Renal pelvis (tissue), 4 donors: Measurements from ENCODE around the gene SAA2. TPM values are rescaled to one million over a fixed set of nuclear protein-coding genes. Genes with fewer than 3 reads are reported as not detected.
A peak's percentile ranks its signal among the peaks of the same experiment; 100 is the strongest.
"Not testable (repeated sequence)": the region's sequence is repeated elsewhere in the genome, so short reads cannot be mapped to it uniquely, and the experiment has no call there.

Experiments
- DNase-seq: peaks from one replicate; pipeline ENCODE4 v3.0.0-alpha.2; 2013
- polyA plus RNA-seq, 3 donors: library from polyadenylated mRNA; unstranded; fragments of 120-200 nt; gene quantifications; one replicate each; pipeline ENCODE4 v1.2.1, GENCODE V29; 2013; ENCODE audit not compliant: insufficient read length in 3 of 3

Gene SAA2
- polyA plus RNA-seq, 3 donors, result 0.31 TPM; not detected in 2

GRCh38 chr11:18253233-18253632, 4.8 kb upstream of the SAA2 start:
- no peak for DNase-seq

DNA sequence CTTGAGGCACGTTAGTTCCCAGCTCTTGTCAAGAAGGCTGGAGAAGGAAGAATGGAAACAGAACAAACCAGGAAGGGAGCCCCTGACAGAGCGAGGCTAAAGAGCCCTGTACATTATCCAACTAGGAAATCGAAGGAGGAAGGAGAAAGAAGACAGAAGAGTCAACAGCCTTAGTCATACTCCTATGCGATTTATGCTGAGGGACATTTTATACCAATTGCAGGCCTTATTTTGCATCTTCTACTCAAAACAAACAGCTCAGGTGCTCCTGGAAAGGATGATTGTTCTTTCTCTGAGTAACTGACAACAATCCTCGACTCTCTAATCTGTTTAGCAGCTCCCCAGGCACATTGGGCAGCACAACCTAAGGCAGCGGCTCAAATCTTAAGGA, 1.3 kb downstream of the SAA2 start:
- DNase-seq, result not testable (repeated sequence)

DNA sequence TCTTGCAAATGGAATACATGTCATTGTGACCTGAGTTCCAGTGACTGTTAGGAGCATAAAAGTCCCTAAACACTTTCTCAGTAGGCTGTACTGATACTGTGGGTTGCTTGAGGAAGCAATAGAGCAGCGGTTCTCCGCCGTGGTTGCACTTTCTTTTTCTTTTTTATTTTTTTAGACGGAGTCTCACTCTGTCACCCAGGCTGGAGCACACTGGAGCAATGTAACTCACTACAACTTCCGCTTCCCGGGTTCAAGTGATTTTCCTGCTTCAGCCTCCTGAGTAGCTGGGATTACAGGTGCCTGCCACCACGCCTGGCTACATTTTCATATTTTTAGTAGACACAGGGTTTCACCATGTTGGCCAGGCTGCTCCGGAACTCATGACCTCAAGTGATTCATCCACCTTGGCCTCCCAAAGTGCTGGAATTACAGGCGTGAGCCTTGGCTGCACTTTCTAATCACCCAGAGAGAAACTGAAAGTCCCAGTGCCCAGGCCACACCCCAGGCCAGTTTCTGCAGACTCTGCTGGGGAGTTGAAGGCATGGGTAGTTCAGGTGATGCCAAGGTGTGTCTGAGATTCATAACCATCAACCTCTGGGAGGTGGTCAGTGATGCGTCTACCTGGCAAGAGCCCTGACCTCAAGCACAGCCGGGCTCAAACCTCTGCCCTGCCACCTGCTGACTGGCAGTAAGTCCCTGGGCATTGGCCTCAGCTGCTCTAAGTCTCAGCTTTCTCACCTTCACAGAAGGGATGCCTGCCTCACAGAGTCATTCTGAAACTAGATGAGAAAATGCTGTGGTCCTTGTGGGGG, 1.9 kb downstream of the SAA2 start:
- DNase-seq, result not testable (repeated sequence)

- DNase-seq, result no peak
These were observed 3.1 kb downstream of the SAA2 start for GRCh38 chr11:18245396-18245795.

- peak; percentile 33 for DNase-seq
These were observed 4.6 kb downstream of the SAA2 start for GRCh38 chr11:18243783-18244362.

DNA sequence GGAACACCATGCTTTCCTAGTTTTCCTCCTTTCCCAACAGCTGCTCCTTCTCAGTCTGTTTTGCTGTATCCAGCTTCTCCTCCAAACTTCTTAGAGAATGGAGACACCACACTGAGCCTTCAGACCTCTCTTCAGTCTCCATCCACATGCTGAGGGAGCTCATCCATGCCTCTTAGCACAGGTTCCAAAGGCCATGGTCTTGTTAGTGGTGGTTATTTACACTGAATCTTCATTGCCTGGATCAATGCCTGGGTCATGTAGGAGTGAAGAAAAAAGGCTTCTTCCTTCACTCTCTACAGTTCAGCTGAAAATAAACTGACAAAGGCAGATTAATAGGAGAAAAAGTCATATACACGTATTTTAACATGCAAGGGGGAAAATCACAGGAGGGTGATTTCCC, 8.8 kb downstream of the SAA2 start:
- no peak for DNase-seq

GRCh38 chr11:18236664-18237356, 11.7 kb downstream of the SAA2 start, which contains the start of gene SAA4:
TSS of gene SAA4 (minus strand) at chr11:18236802. CDS start at chr11:18235926, 876 bp downstream.
- no peak for DNase-seq

GRCh38 chr11:18235394-18236334, 12.8 kb downstream of the SAA2 start:
- no peak for DNase-seq

- no peak for DNase-seq
These were observed 14.6 kb downstream of the SAA2 start for GRCh38 chr11:18233912-18234311.

GRCh38 chr11:18230859-18231258, 17.6 kb downstream of the SAA2 start:
- no peak for DNase-seq

DNA sequence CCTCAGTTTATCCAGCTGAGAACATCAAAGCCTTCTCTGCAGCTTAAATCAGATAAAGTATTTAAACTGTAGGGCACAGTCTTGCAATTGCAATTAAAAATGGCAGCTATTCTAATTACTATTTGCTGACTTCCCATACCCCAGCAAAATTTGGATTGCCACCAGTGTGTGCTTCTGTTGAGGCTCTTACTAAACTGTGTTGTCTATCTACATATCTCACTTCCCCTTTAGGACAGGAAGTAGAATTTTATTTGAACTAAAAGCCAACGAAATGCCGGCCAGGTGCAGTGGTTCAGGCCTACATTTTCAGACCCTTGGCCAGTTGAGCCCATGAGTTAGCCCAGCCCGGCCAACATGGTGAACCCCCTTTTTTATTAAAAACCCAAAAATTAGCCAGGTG, 19.0 kb downstream of the SAA2 start:
- DNase-seq, result no peak

GRCh38 chr11:18225913-18226312, 22.6 kb downstream of the SAA2 start:
- no peak for DNase-seq

- no peak for DNase-seq
These were observed 24.7 kb downstream of the SAA2 start for GRCh38 chr11:18223591-18224387.

DNA sequence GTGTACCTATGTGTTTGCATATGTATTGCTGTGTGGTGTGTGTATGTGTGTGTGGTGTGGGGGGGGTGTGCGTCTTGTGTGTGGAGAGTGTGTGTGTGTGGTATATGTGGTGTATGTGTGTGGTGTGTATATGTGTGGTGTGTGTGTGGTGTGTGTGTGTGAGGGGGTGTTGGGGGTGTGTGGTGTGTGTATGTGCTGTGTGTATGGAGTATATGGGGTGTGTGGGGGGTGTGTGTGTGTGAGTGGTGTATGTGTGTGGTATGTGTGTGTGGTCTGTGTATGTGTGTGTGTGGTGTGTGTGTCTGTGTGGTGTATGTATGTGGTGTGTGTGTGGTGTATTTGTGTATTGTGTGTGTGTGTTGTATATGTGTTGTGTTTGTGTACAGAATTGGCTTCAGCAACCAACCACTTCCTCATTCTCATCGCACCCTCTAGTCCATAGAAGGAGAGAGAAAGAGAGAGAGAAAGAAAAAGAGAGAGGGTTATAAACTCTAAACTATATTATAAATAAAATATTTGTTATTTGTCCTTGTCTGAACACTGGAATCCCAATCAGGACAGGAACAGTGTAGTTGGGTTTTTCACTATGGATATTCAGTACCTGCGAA, 25.6 kb downstream of the SAA2 start:
- DNase-seq, result no peak

DNA sequence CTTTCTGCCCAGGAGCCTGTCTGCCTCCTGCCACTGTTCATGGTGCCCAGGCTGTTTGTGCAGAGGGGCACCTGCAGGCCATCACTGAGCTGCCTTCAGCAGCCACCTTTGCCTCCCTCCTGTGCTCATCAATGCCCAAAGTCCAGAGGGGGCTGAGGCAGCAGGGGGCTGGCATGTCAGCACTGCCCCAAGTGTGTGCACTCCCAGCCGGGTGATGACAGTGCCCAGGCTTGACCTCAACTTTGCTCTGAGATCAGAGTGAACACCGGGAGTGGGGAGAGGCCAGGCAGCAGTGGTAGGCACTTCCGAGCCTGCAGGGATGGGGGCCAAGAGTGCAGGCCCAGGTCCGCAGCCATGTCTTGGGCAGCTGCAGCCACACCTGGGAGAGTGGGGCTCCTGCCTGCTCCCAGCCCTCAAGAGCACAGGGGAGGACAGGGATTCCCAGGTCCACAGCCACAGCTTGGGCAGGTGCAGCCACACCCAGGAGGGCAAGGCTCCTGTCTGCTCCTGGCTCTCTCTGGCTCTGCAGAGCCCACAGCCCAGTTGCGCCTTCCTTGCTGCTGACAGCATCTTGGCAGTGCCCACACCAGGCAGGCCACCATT, 27.1 kb downstream of the SAA2 start:
- no peak for DNase-seq

- no peak for DNase-seq
These were observed 39.4 kb downstream of the SAA2 start for GRCh38 chr11:18209058-18209457.

- no peak for DNase-seq
These were observed 43.7 kb downstream of the SAA2 start for GRCh38 chr11:18204771-18205170.

GRCh38 chr11:18204220-18204619, 44.2 kb downstream of the SAA2 start:
- DNase-seq, result no peak

- DNase-seq, result no peak
These were observed 44.7 kb downstream of the SAA2 start for GRCh38 chr11:18203723-18204122.

- DNase-seq, result not testable (repeated sequence)
These were observed 50.7 kb downstream of the SAA2 start for GRCh38 chr11:18197738-18198137.
